NCI-H82 (cell line): ENCODE results near the gene PARP9.

Source experiments
- DNase-seq: peaks from one replicate; lab custom pipeline; 2025; lab: John Stamatoyannopoulos, UW

The PARP9 gene

DNA sequence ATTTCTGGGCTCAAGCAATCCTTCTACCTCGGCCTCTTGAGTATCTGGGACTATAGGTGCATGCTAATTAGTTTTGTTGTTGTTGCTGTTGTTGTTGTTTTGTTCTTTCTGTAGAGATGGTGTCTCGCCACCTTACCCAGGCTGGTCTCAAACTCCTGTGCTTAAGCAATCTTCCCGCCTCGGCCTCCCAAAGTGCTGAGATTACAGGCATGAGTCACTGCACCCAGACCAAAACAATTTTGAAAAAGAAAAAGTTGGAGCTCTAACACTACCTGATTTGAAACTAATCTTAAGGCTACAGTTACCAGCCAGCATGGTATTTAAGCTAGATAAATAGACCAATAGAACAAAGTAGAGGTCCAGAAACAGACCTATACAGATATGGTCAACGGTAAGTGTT is 79.1 kb downstream of the PARP9 start:
- DNase-seq: no peak

DNA sequence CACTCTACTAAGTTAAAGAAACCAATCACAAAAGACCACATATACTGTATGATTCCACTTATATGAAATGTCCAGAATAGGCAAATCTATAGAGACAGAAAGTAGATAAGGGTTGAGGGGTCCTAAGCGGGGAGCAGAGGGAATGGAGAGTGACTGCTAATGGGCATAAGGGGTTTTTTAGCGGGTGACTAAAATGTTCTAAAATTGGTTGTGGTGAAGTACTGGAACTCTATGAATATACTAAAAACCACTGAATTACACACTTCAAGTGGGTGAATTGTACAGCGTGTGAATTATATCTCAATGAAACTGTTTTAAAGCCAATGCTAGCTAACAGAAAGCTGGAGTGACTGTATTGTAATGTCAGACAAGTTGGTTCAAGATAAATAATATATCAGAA is 82.7 kb downstream of the PARP9 start:
- no peak for DNase-seq
